Tibial artery (tissue), 4 donors: Measurements from ENCODE around the gene DEPDC1B.

ENCODE experiments used
- DNase-seq, 2 donors: peaks; one replicate each; pipeline ENCODE4 v3.0.0-alpha.2; 2019
- H3K27ac ChIP-seq, 2 donors: fragments of 200-600 bp; sonication (generic) in 1 of 2; 1 replicate in 1 of 2; 2 replicates in 1 of 2; pipeline ENCODE4 v1.5.1; 2018 to 2019; ENCODE audit warnings: mild to moderate bottlenecking in 1 of 2
- H3K27me3 ChIP-seq, 2 donors: fragments of 200-600 bp; sonication (generic) in 1 of 2; one replicate each; pipeline versions ENCODE4 v1.5.1 to v1.6.0; 2016 to 2019
- H3K36me3 ChIP-seq, 3 donors: fragments of 200-600 bp; sonication (generic) in 2 of 3; one replicate each; pipeline ENCODE4 v1.5.1; 2016 to 2019; ENCODE audit warnings: mild to moderate bottlenecking in 2 of 3
- H3K4me1 ChIP-seq, 4 donors: fragments of 200-600 bp; sonication (generic) in 2 of 4; 1 replicate in 3 of 4; 2 replicates in 1 of 4; pipeline ENCODE4 v1.5.1; 2016 to 2019
- H3K4me3 ChIP-seq, 2 donors: fragments of 200-600 bp; sonication (generic) in 1 of 2; 1 replicate in 1 of 2; 2 replicates in 1 of 2; pipeline ENCODE4 v1.5.1; 2018 to 2019; ENCODE audit warnings: mild to moderate bottlenecking in 2 of 2
- H3K9me3 ChIP-seq, 3 donors: fragments of 200-600 bp; sonication (generic) in 1 of 3; one replicate each; pipeline ENCODE4 v1.5.1; 2016 to 2019
- CTCF ChIP-seq, 2 experiments: fragments of 200-600 bp in 1 of 2; fragments of 450-650 bp in 1 of 2; IDR thresholded peaks; one replicate each; pipeline ENCODE4 v1.5.1; 2017 to 2019; ENCODE audit warnings: antibody characterized with exemption in 2 of 2, mild to moderate bottlenecking in 1 of 2, moderate library complexity in 1 of 2
- intact Hi-C: fragments of 100-400 bp; cut with DNase I; formaldehyde crosslinking; loops from one replicate; pipeline ENCODE4 v1.15.0; 2023; ENCODE audit warnings: low total_unique reads

Gene DEPDC1B

GRCh38 chr5:60679816-60680215, 20.1 kb downstream of the DEPDC1B start:
- TF ChIP-seq CTCF (IDR thresholded peaks at IDR 0.05): no peak
- intact Hi-C loops: no loop called here
- DNase-seq: no peak

GRCh38 chr5:60677850-60678664, 21.9 kb downstream of the DEPDC1B start:
- H3K27ac ChIP-seq: no peak overlapping the region
- no peaks in the 10 kb centered on the region for H3K27me3 ChIP-seq
- H3K9me3 ChIP-seq: no peaks in the 10 kb centered on the region
- H3K4me3 ChIP-seq: no peak overlapping the region
- DNase-seq: no peak
- intact Hi-C loops: no loop called here
- H3K4me1 ChIP-seq: no peaks in the 10 kb centered on the region
- peak; percentile 43 to 62 for TF ChIP-seq CTCF (IDR thresholded peaks at IDR 0.05)
- no peaks in the 10 kb centered on the region for H3K36me3 ChIP-seq

More at GRCh38 chr5:60679816-60680215, 20.1 kb downstream of the DEPDC1B start:
- Histone ChIP-seq H3K4me3 (no peak overlapping the region), H3K27me3 (no peaks in the 10 kb centered on the region), H3K27ac (no peak overlapping the region), H3K9me3 (no peaks in the 10 kb centered on the region), H3K4me1 (no peaks in the 10 kb centered on the region), H3K36me3 (no peaks in the 10 kb centered on the region)

GRCh38 chr5:60675286-60675685, 24.7 kb downstream of the DEPDC1B start:
- Histone ChIP-seq H3K4me3 (no peak overlapping the region), H3K27me3 (no peaks in the 10 kb centered on the region), H3K4me1 (no peaks in the 10 kb centered on the region), H3K9me3 (no peaks in the 10 kb centered on the region), H3K27ac (no peak overlapping the region), H3K36me3 (no peaks in the 10 kb centered on the region)
- intact Hi-C loops: no loop called here
- no peak for DNase-seq
- TF ChIP-seq CTCF (IDR thresholded peaks at IDR 0.05): no peak

- TF ChIP-seq CTCF (IDR thresholded peaks at IDR 0.05): no peak
- Histone ChIP-seq H3K4me1 (no peaks in the 10 kb centered on the region), H3K9me3 (no peaks in the 10 kb centered on the region), H3K36me3 (no peaks in the 10 kb centered on the region), H3K27me3 (no peaks in the 10 kb centered on the region), H3K27ac (no peak overlapping the region), H3K4me3 (no peak overlapping the region)
- no peak for DNase-seq
- intact Hi-C loops: no loop called here
Observed at GRCh38 chr5:60674251-60675069, 25.5 kb downstream of the DEPDC1B start.

DNA sequence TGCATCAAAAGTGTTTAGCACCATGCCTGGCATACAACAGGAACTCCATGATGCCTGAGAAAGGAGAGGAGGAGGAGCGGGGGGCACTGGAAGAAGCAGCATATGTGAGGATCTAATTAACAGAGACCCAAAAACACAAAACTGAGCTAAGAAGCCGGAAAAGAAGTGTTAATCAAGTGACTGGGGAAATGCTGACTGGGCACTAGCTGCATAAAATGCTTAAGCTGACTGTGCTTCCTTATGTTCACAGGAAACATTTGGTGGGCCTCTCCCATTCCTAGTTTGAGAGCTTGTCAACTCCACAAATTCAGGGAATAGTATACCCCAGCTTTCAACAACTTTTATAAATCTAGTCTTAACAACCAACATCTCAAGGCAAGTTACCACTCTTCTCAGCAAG, 26.6 kb downstream of the DEPDC1B start:
- intact Hi-C loops: no loop called here
- H3K27ac ChIP-seq: no peak overlapping the region
- no peaks in the 10 kb centered on the region for H3K36me3 ChIP-seq
- H3K27me3 ChIP-seq: no peaks in the 10 kb centered on the region
- H3K4me1 ChIP-seq: no peaks in the 10 kb centered on the region
- no peak for TF ChIP-seq CTCF (IDR thresholded peaks at IDR 0.05)
- H3K4me3 ChIP-seq: no peak overlapping the region
- DNase-seq: no peak
- no peaks in the 10 kb centered on the region for H3K9me3 ChIP-seq
